Measurements from ENCODE around the gene TRPM2.

Gene TRPM2

GRCh38 chr21:44377922-44378645, 24.7 kb downstream of the TRPM2 start:
- no peak for TF ChIP-seq CTCF (conservative IDR thresholded peaks at IDR 0.05; ENCODE audit: low read depth, low read length)
- DNase-seq (ENCODE audit: low read depth) = no peak
- no peak overlapping the region for H3K4me3 ChIP-seq (ENCODE audit: low read depth, low read length)

- no peak overlapping the region for H3K4me3 ChIP-seq (ENCODE audit: low read depth, low read length)
- no peak for TF ChIP-seq CTCF (conservative IDR thresholded peaks at IDR 0.05; ENCODE audit: low read depth, low read length)
- DNase-seq (ENCODE audit: low read depth) = no peak
Observed at GRCh38 chr21:44378646-44379514, 25.5 kb downstream of the TRPM2 start.

GRCh38 chr21:44379515-44379848, 26.1 kb downstream of the TRPM2 start:
- H3K4me3 ChIP-seq (ENCODE audit: low read depth, low read length) = no peak overlapping the region
- DNase-seq (ENCODE audit: low read depth) = no peak
- no peak for TF ChIP-seq CTCF (conservative IDR thresholded peaks at IDR 0.05; ENCODE audit: low read depth, low read length)

GRCh38 chr21:44379991-44380865, 26.8 kb downstream of the TRPM2 start:
- DNase-seq (ENCODE audit: low read depth) = no peak
- no peak overlapping the region for H3K4me3 ChIP-seq (ENCODE audit: low read depth, low read length)
- TF ChIP-seq CTCF (conservative IDR thresholded peaks at IDR 0.05; ENCODE audit: low read depth, low read length) = no peak

GRCh38 chr21:44380876-44381275, 27.5 kb downstream of the TRPM2 start:
- H3K4me3 ChIP-seq (ENCODE audit: low read depth, low read length) = no peak overlapping the region
- DNase-seq (ENCODE audit: low read depth) = no peak
- no peak for TF ChIP-seq CTCF (conservative IDR thresholded peaks at IDR 0.05; ENCODE audit: low read depth, low read length)

- H3K4me3 ChIP-seq (ENCODE audit: low read depth, low read length) = no peak overlapping the region
Observed at GRCh38 chr21:44381874-44382273, 28.5 kb downstream of the TRPM2 start.

More at GRCh38 chr21:44381874-44382273, 28.5 kb downstream of the TRPM2 start:
- TF ChIP-seq CTCF (conservative IDR thresholded peaks at IDR 0.05; ENCODE audit: low read depth, low read length) = no peak
- DNase-seq (ENCODE audit: low read depth) = no peak
